Activated naive CD4-positive, alpha-beta T cell treated with anti-CD3 and anti-CD28 coated beads for 36 hours (primary cell): ENCODE measurements around the gene GPR155. TPM values are rescaled to one million over a fixed set of nuclear protein-coding genes. Genes with fewer than 3 reads are reported as not detected.

Experiments
- CTCF ChIA-PET: fragments of 350-600 bp; sonication (Branson Sonifier 250); formaldehyde crosslinking; loops from one replicate; lab custom pipeline; 2021; ENCODE audit warnings: antibody characterized with exemption; lab: Charles Lee
- DNase-seq: peaks from one replicate; pipeline ENCODE4 v3.0.0-alpha.2; 2020
- H3K27ac Mint-ChIP-seq: one replicate; pipeline ENCODE4 v1.8.0; 2021; ENCODE audit warnings: mild to moderate bottlenecking, mixed read lengths
- H3K27me3 Mint-ChIP-seq: one replicate; pipeline ENCODE4 v1.8.0; 2021; ENCODE audit warnings: low read depth, mixed read lengths
- H3K36me3 Mint-ChIP-seq: one replicate; pipeline ENCODE4 v1.8.0; 2021; ENCODE audit warnings: low read depth, mixed read lengths
- H3K4me1 Mint-ChIP-seq: one replicate; pipeline ENCODE4 v1.8.0; 2021; ENCODE audit warnings: low read depth, mixed read lengths
- H3K4me3 Mint-ChIP-seq: one replicate; pipeline ENCODE4 v1.8.0; 2021; ENCODE audit warnings: mild to moderate bottlenecking, moderate library complexity, mixed read lengths
- H3K9me3 Mint-ChIP-seq: one replicate; pipeline ENCODE4 v1.8.0; 2021; ENCODE audit warnings: mixed read lengths
- intact Hi-C: fragments of 100-400 bp; cut with micrococcal nuclease; formaldehyde crosslinking; loops from one replicate; pipeline ENCODE4 v1.15.1; 2023
- total RNA-seq, 2 experiments: library from RNA; stranded (reverse); gene quantifications; one replicate each; pipeline ENCODE4 v1.2.3, GENCODE V29; 2021

The GPR155 gene, protein sequence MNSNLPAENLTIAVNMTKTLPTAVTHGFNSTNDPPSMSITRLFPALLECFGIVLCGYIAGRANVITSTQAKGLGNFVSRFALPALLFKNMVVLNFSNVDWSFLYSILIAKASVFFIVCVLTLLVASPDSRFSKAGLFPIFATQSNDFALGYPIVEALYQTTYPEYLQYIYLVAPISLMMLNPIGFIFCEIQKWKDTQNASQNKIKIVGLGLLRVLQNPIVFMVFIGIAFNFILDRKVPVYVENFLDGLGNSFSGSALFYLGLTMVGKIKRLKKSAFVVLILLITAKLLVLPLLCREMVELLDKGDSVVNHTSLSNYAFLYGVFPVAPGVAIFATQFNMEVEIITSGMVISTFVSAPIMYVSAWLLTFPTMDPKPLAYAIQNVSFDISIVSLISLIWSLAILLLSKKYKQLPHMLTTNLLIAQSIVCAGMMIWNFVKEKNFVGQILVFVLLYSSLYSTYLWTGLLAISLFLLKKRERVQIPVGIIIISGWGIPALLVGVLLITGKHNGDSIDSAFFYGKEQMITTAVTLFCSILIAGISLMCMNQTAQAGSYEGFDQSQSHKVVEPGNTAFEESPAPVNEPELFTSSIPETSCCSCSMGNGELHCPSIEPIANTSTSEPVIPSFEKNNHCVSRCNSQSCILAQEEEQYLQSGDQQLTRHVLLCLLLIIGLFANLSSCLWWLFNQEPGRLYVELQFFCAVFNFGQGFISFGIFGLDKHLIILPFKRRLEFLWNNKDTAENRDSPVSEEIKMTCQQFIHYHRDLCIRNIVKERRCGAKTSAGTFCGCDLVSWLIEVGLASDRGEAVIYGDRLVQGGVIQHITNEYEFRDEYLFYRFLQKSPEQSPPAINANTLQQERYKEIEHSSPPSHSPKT
- 10 to 100 TPM in 1 of 2 experiments, 1 to 10 TPM in 1; 9.2 to 11.0 TPM for total RNA-seq

- H3K9me3 Mint-ChIP-seq, result peaks cover 3% of the 10 kb centered on the region
- H3K36me3 Mint-ChIP-seq, result peaks cover 12% of the 10 kb centered on the region
- peak; percentile 68 for DNase-seq
- no peaks in the 10 kb centered on the region for H3K27me3 Mint-ChIP-seq
- CTCF ChIA-PET, result interaction anchor here (1.0 to 6.4 kb wide), 7 partner anchors 17 to 88 kb away, joined by 3 to 52 read pairs (median 3); no protein-coding TSS in a partner anchor
- H3K4me3 Mint-ChIP-seq, result peak within 1 kb of the TSS; percentile 97
- peaks cover 47% of the 10 kb centered on the region for H3K4me1 Mint-ChIP-seq
- H3K27ac Mint-ChIP-seq, result peak within 1 kb of the TSS; percentile 95
- intact Hi-C loops, result loop anchor here (1.0 to 2.0 kb wide), 13 partner anchors 61 to 682 kb away; partner anchors contain the start of genes ATF2, OLA1, SCRN3 and SP3
These were observed at the start of gene GPR155 for GRCh38 chr2:174486563-174487107. Gene GPR155, minus strand, starts transcription at chr2:174487029. Its CDS starts 5,073 bp downstream, at chr2:174481956.

GRCh38 chr2:174535757-174536703 lies 49.2 kb upstream of the GPR155 start:
- peaks cover 3% of the 10 kb centered on the region for H3K4me1 Mint-ChIP-seq
- H3K9me3 Mint-ChIP-seq, result no peaks in the 10 kb centered on the region
- H3K27ac Mint-ChIP-seq, result no peak overlapping the region
- no peak for DNase-seq
- intact Hi-C loops, result no loop called here
- H3K27me3 Mint-ChIP-seq, result no peaks in the 10 kb centered on the region
- CTCF ChIA-PET, result interaction anchor here (0.8 to 2.0 kb wide), 2 partner anchors 11 to 73 kb away, joined by 3 to 8 read pairs; no protein-coding TSS in a partner anchor
- H3K36me3 Mint-ChIP-seq, result no peaks in the 10 kb centered on the region
- no peak overlapping the region for H3K4me3 Mint-ChIP-seq

GRCh38 chr2:174535083-174535482 lies 48.3 kb upstream of the GPR155 start:
- intact Hi-C loops, result no loop called here
- Mint-ChIP-seq H3K4me1 (peaks cover 3% of the 10 kb centered on the region), H3K36me3 (no peaks in the 10 kb centered on the region), H3K27me3 (no peaks in the 10 kb centered on the region), H3K27ac (no peak overlapping the region), H3K4me3 (no peak overlapping the region), H3K9me3 (no peaks in the 10 kb centered on the region)
- DNase-seq, result no peak
- CTCF ChIA-PET, result interaction anchor here (0.8 to 2.0 kb wide), 2 partner anchors 12 to 72 kb away, joined by 3 to 8 read pairs; no protein-coding TSS in a partner anchor

GRCh38 chr2:174529916-174530315 lies 43.1 kb upstream of the GPR155 start:
- H3K27ac Mint-ChIP-seq, result no peak overlapping the region
- peaks cover 4% of the 10 kb centered on the region for H3K9me3 Mint-ChIP-seq
- H3K36me3 Mint-ChIP-seq, result peaks cover 4% of the 10 kb centered on the region
- DNase-seq, result no peak
- CTCF ChIA-PET, result no interaction called here
- H3K4me3 Mint-ChIP-seq, result no peak overlapping the region
- intact Hi-C loops, result no loop called here
- H3K4me1 Mint-ChIP-seq, result peaks cover 1% of the 10 kb centered on the region
- H3K27me3 Mint-ChIP-seq, result no peaks in the 10 kb centered on the region

- CTCF ChIA-PET, result interaction anchor here (1.6 kb wide), 1 partner anchor 65 kb away, joined by 8 read pairs; no protein-coding TSS in a partner anchor
- no peaks in the 10 kb centered on the region for H3K27me3 Mint-ChIP-seq
These were observed 41.1 kb upstream of the GPR155 start for GRCh38 chr2:174527959-174528358.

GRCh38 chr2:174527101-174527721 lies 40.4 kb upstream of the GPR155 start:
- Mint-ChIP-seq H3K9me3 (peaks cover 4% of the 10 kb centered on the region), H3K27me3 (no peaks in the 10 kb centered on the region), H3K36me3 (peaks cover 4% of the 10 kb centered on the region), H3K4me1 (peaks cover 14% of the 10 kb centered on the region), H3K4me3 (no peak overlapping the region), H3K27ac (no peak overlapping the region)
- CTCF ChIA-PET, result interaction anchor here (0.7 to 1.6 kb wide), 3 partner anchors 9 to 65 kb away, joined by 3 to 8 read pairs (median 3); no protein-coding TSS in a partner anchor
- no peak for DNase-seq
- intact Hi-C loops, result no loop called here

More at GRCh38 chr2:174527959-174528358, 41.1 kb upstream of the GPR155 start:
- Mint-ChIP-seq H3K9me3 (peaks cover 4% of the 10 kb centered on the region), H3K4me3 (no peak overlapping the region), H3K27ac (no peak overlapping the region), H3K36me3 (peaks cover 4% of the 10 kb centered on the region), H3K4me1 (peaks cover 14% of the 10 kb centered on the region)
- intact Hi-C loops, result no loop called here
- DNase-seq, result no peak

DNA sequence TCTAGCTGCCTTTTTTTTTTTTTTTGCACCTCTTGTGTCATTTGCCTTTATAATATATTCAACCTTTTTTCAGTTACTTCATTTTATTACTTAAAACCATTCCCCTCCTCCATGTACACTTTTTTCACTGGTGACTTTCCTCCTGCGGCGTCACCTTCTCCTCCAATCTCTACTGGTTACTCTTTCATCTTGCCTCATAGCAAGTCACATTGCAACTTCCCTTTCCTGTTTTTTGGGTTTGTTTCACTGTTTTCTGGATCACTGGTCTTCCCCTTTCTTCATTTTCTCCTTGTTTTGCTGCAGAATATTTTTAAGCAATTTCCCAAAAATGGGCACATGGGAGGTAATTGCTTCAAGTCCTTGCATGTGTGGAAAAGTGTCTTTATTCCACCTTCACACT lies 37.7 kb upstream of the GPR155 start:
- peaks cover 4% of the 10 kb centered on the region for H3K9me3 Mint-ChIP-seq
- intact Hi-C loops, result loop anchor here (2.0 kb wide), 1 partner anchor 78 kb away; no protein-coding TSS in a partner anchor
- no peak overlapping the region for H3K4me3 Mint-ChIP-seq
- CTCF ChIA-PET, result interaction anchor here (0.7 to 2.4 kb wide), 2 partner anchors 38 to 61 kb away, joined by 3 to 21 read pairs; no protein-coding TSS in a partner anchor
- peak; percentile 16 for DNase-seq
- peaks cover 14% of the 10 kb centered on the region for H3K4me1 Mint-ChIP-seq
- H3K27me3 Mint-ChIP-seq, result no peaks in the 10 kb centered on the region
- peaks cover 4% of the 10 kb centered on the region for H3K36me3 Mint-ChIP-seq
- H3K27ac Mint-ChIP-seq, result no peak overlapping the region

- no peaks in the 10 kb centered on the region for H3K27me3 Mint-ChIP-seq
- no peak overlapping the region for H3K4me3 Mint-ChIP-seq
- peaks cover 14% of the 10 kb centered on the region for H3K4me1 Mint-ChIP-seq
- peaks cover under 1% of the 10 kb centered on the region for H3K9me3 Mint-ChIP-seq
- CTCF ChIA-PET, result interaction anchor here (0.6 to 3.3 kb wide), 10 partner anchors 21 to 217 kb away, joined by 3 to 34 read pairs (median 4); no protein-coding TSS in a partner anchor
- no peak for DNase-seq
- intact Hi-C loops, result loop anchor here (1.0 to 2.0 kb wide), 3 partner anchors 29 to 166 kb away; no protein-coding TSS in a partner anchor
- peaks cover 2% of the 10 kb centered on the region for H3K36me3 Mint-ChIP-seq
- no peak overlapping the region for H3K27ac Mint-ChIP-seq
These were observed 35.7 kb upstream of the GPR155 start for GRCh38 chr2:174522553-174522952.

DNA sequence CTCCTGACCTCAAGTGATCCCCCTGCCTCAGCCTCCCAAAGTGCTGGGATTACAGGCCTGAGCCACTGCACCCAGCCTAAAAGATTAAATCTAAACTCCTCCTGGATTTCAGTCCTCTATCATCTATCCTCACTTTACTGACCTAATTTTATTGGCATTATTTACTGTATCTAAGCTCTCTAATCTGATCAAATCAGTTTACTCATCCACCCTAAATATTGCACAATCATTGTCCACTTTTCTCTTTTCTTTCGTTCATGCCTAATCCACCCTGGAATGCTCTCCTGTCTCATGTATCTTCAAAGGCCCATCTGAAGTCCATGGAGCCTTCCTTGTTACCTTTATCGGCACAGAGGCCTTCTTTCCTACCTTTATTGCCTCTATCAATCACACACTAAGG lies 31.6 kb upstream of the GPR155 start:
- no peak for DNase-seq
- H3K4me1 Mint-ChIP-seq, result peaks cover 14% of the 10 kb centered on the region
- no peak overlapping the region for H3K4me3 Mint-ChIP-seq
- intact Hi-C loops, result no loop called here
- CTCF ChIA-PET, result interaction anchor here (0.8 to 0.9 kb wide), 2 partner anchors 9 to 56 kb away, joined by 3 read pairs; no protein-coding TSS in a partner anchor
- H3K36me3 Mint-ChIP-seq, result no peaks in the 10 kb centered on the region
- H3K9me3 Mint-ChIP-seq, result no peaks in the 10 kb centered on the region
- H3K27me3 Mint-ChIP-seq, result no peaks in the 10 kb centered on the region
- H3K27ac Mint-ChIP-seq, result no peak overlapping the region

GRCh38 chr2:174516501-174517378 lies 29.9 kb upstream of the GPR155 start:
- Mint-ChIP-seq H3K36me3 (no peaks in the 10 kb centered on the region), H3K27me3 (no peaks in the 10 kb centered on the region), H3K9me3 (peaks cover 8% of the 10 kb centered on the region), H3K4me3 (no peak overlapping the region), H3K27ac (no peak overlapping the region), H3K4me1 (peaks cover 22% of the 10 kb centered on the region)
- no peak for DNase-seq
- intact Hi-C loops, result no loop called here
- CTCF ChIA-PET, result interaction anchor here (0.6 kb wide), 2 partner anchors 31 to 55 kb away, joined by 3 read pairs; no protein-coding TSS in a partner anchor
